PC-3 (cell line): Measurements from ENCODE around the gene CHRNA9. TPM values are rescaled to one million over a fixed set of nuclear protein-coding genes. Genes with fewer than 3 reads are reported as not detected.

Source experiments
- ATAC-seq: fragments of 200-7000 bp; cut with Tn5 transposase; 2 replicates; pipeline ENCODE4 v1.9.1; 2020; ENCODE audit warnings: mild to moderate bottlenecking, moderate library complexity
- BruUV-seq: library from RNA; stranded (reverse); fragments of 400-500 nt; replicated peaks from 2 replicates; lab custom pipeline; 2021; lab: Mats Ljungman, UMichigan
- CTCF ChIA-PET: fragments of 300-600 bp; sonication (Branson Sonifier 250); formaldehyde crosslinking; loops from one replicate; lab custom pipeline; 2022; ENCODE audit warnings: antibody characterized with exemption; lab: Charles Lee
- POLR2A ChIA-PET: fragments of 300-600 bp; sonication (Branson Sonifier 250); formaldehyde crosslinking; loops from one replicate; lab custom pipeline; 2022; ENCODE audit warnings: antibody characterized with exemption; ENCODE audit not compliant: unreplicated experiment; lab: Charles Lee
- DNase-seq: peaks from one replicate; pipeline ENCODE4 v3.0.0-alpha.2; 2015
- H2AFZ ChIP-seq: fragments of 300-600 bp; sonication (generic); 2 replicates; pipeline ENCODE4 v1.6.0; 2016; ENCODE audit warnings: antibody characterized with exemption, low read length
- H3F3A ChIP-seq: fragments of 300-600 bp; sonication (generic); one replicate; pipeline ENCODE4 v1.6.0; 2017; ENCODE audit warnings: antibody characterized with exemption, low read length, control low read depth, mild to moderate bottlenecking; ENCODE audit not compliant: unreplicated experiment
- H3K27ac ChIP-seq: fragments of 300-600 bp; sonication (generic); 2 replicates; pipeline ENCODE4 v1.5.1; 2016; ENCODE audit warnings: mild to moderate bottlenecking, low read length
- H3K27me3 ChIP-seq: fragments of 300-600 bp; sonication (generic); 2 replicates; pipeline ENCODE4 v1.6.1; 2016; ENCODE audit warnings: low read length, mixed read lengths
- H3K36me3 ChIP-seq: fragments of 300-600 bp; sonication (generic); 2 replicates; pipeline ENCODE4 v1.6.1; 2016; ENCODE audit warnings: low read depth, mixed run types, low read length, mixed read lengths
- H3K4me1 ChIP-seq: fragments of 300-600 bp; sonication (generic); 2 replicates; pipeline ENCODE4 v1.5.1; 2016; ENCODE audit warnings: low read length; ENCODE audit not compliant: insufficient read depth
- H3K4me2 ChIP-seq: fragments of 300-600 bp; sonication (generic); 2 replicates; pipeline ENCODE4 v1.6.0; 2016; ENCODE audit warnings: low read length
- H3K4me3 ChIP-seq: fragments of 300-600 bp; sonication (generic); 2 replicates; pipeline ENCODE4 v1.5.1; 2016; ENCODE audit warnings: mild to moderate bottlenecking, low read length, mixed read lengths
- H3K79me2 ChIP-seq: fragments of 300-600 bp; sonication (generic); 2 replicates; pipeline ENCODE4 v1.6.1; 2017; ENCODE audit warnings: low read length, mixed read lengths
- H3K9ac ChIP-seq: fragments of 300-600 bp; sonication (generic); 2 replicates; pipeline ENCODE4 v1.6.0; 2016; ENCODE audit warnings: mild to moderate bottlenecking, low read length
- H3K9me2 ChIP-seq: fragments of 300-600 bp; sonication (generic); replicated peaks from 2 replicates; pipeline ENCODE4 v1.6.1; 2016; ENCODE audit warnings: mixed run types, low read length, mixed read lengths
- H3K9me3 ChIP-seq: fragments of 300-600 bp; sonication (generic); 2 replicates; pipeline ENCODE4 v1.6.1; 2016; ENCODE audit warnings: low read length, mixed read lengths
- H4K20me1 ChIP-seq: fragments of 300-600 bp; sonication (generic); 2 replicates; pipeline ENCODE4 v1.6.1; 2016; ENCODE audit warnings: low read length, mixed read lengths
- CTCF ChIP-seq: fragments of 300-600 bp; sonication (generic); conservative IDR thresholded peaks from 2 replicates; pipeline ENCODE4 v1.5.1; 2017; ENCODE audit warnings: antibody characterized with exemption, low read depth, mild to moderate bottlenecking, low read length
- EZH2 ChIP-seq: fragments of 300-600 bp; sonication (generic); IDR thresholded peaks from one replicate; pipeline ENCODE4 v1.6.1; 2017; ENCODE audit warnings: antibody characterized with exemption, mild to moderate bottlenecking, low read length; ENCODE audit not compliant: unreplicated experiment
- EZH2phosphoT487 ChIP-seq: fragments of 300-600 bp; sonication (generic); IDR thresholded peaks from 2 replicates; pipeline ENCODE4 v1.6.1; 2018; ENCODE audit warnings: mild to moderate bottlenecking, antibody characterized with exemption, low read length, borderline replicate concordance
- intact Hi-C: fragments of 100-400 bp; cut with micrococcal nuclease; formaldehyde crosslinking; loops from 2 replicates; pipeline ENCODE4 v1.9.0; 2023
- total RNA-seq: library from RNA; depleted of rRNA; stranded (reverse); fragments of >200 nt; gene quantifications from 2 replicates; pipeline ENCODE4 v1.2.3, GENCODE V29; 2014

CHRNA9 gene
- total RNA-seq, 1 experiment from 2014 or later, result not detected

GRCh38 chr4:40305328-40306170 lies 29.6 kb upstream of the CHRNA9 start:
- no peaks in the 10 kb centered on the region for H3K9me2 ChIP-seq
- H3K4me3 ChIP-seq, result no peak overlapping the region
- H3K27ac ChIP-seq, result no peak overlapping the region
- DNase-seq, result no peak
- no peaks in the 10 kb centered on the region for H4K20me1 ChIP-seq
- ChIA-PET CTCF (no interaction called here), POLR2A (no interaction called here)
- no peak overlapping the region for H3K9ac ChIP-seq
- no peaks in the 10 kb centered on the region for H3K9me3 ChIP-seq
- no peaks in the 10 kb centered on the region for H3K79me2 ChIP-seq
- H3K4me2 ChIP-seq, result no peak overlapping the region
- H3K4me1 ChIP-seq, result peaks cover 4% of the 10 kb centered on the region; the same call in 1 of the 2 replicates
- no peak for TF ChIP-seq CTCF
- no peak for TF ChIP-seq EZH2
- no peak for TF ChIP-seq EZH2phosphoT487
- H3F3A ChIP-seq, result no peaks in the 10 kb centered on the region
- H3K27me3 ChIP-seq, result no peaks in the 10 kb centered on the region
- no peak for ATAC-seq
- H2AFZ ChIP-seq, result no peak overlapping the region
- intact Hi-C loops, result loop anchor here (10.0 kb wide), 1 partner anchor 71 kb away; no protein-coding TSS in a partner anchor
- no TSS peak for BruUV-seq
- no peaks in the 10 kb centered on the region for H3K36me3 ChIP-seq

DNA sequence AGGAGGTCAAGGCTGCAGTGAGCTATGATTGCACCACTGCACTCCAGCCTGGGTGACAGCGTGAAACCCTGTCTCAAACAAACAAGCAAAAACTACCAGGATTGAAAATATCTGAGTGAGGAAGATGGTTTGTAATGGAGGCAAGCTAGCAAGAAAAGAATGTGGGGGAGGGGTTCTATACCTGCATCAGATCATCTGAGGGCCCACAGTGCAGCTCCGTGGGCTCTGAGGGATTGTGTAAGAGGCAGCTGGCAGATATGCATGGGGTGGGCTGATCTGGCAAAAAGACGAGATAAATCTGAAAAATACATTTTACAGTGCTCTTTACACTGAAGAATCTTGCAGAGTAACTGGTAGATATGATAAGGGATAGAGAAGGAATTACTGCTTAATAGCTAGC lies 28.9 kb upstream of the CHRNA9 start:
- Histone ChIP-seq H3K4me3 (no peak overlapping the region), H3K9ac (no peak overlapping the region), H3F3A (no peaks in the 10 kb centered on the region), H3K4me2 (no peak overlapping the region), H2AFZ (no peak overlapping the region), H3K4me1 (peaks cover 4% of the 10 kb centered on the region; the same call in 1 of the 2 replicates), H3K9me2 (no peaks in the 10 kb centered on the region), H4K20me1 (no peaks in the 10 kb centered on the region), H3K9me3 (no peaks in the 10 kb centered on the region), H3K27ac (no peak overlapping the region), H3K27me3 (no peaks in the 10 kb centered on the region), H3K36me3 (no peaks in the 10 kb centered on the region), H3K79me2 (no peaks in the 10 kb centered on the region)
- ATAC-seq (no peak), DNase-seq (no peak)
- ChIA-PET POLR2A (no interaction called here), CTCF (no interaction called here)
- TF ChIP-seq EZH2phosphoT487 (no peak), CTCF (no peak), EZH2 (no peak)
- intact Hi-C loops, result loop anchor here (10.0 kb wide), 1 partner anchor 71 kb away; no protein-coding TSS in a partner anchor
- BruUV-seq, result no TSS peak

DNA sequence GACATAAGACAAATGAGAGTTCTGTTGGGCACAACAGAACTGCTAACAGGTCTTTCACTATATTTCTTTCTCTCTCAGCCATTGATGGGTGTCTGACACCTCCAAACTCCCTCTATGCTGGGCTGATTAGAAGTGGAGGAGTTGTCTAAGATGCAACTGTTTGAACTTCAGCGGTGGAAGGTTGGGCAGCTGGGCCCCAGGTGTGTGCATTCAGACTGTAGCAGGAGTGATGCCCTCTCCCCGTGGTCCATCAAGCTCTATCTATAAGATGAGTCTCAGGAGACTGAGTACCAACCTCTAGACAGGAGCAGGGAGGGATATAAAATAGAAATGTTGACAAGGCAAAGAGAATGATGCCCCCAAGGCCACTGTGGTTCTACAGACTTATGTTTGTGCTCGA lies 28.2 kb upstream of the CHRNA9 start:
- Histone ChIP-seq H3K27me3 (no peaks in the 10 kb centered on the region), H3K9me2 (no peaks in the 10 kb centered on the region), H3K4me1 (peaks cover 4% of the 10 kb centered on the region; the same call in 1 of the 2 replicates), H2AFZ (no peak overlapping the region), H3K36me3 (no peaks in the 10 kb centered on the region), H3K4me3 (no peak overlapping the region), H3K9me3 (no peaks in the 10 kb centered on the region), H3K4me2 (no peak overlapping the region), H4K20me1 (no peaks in the 10 kb centered on the region), H3K9ac (no peak overlapping the region), H3K27ac (no peak overlapping the region), H3F3A (no peaks in the 10 kb centered on the region), H3K79me2 (no peaks in the 10 kb centered on the region)
- DNase-seq, result no peak
- no peak for ATAC-seq
- POLR2A ChIA-PET, result no interaction called here
- intact Hi-C loops, result loop anchor here (10.0 kb wide), 1 partner anchor 72 kb away; no protein-coding TSS in a partner anchor
- TF ChIP-seq CTCF (no peak), EZH2phosphoT487 (no peak), EZH2 (no peak)
- CTCF ChIA-PET, result no interaction called here
- BruUV-seq, result no TSS peak
